DMS53 (cell line): ENCODE data around the gene KDM5C.
A peak's percentile ranks its signal among the peaks of the same experiment; 100 is the strongest.

Source experiments
- DNase-seq: peaks from one replicate; lab custom pipeline; 2025; lab: John Stamatoyannopoulos, UW

Gene KDM5C

GRCh38 chrX:53224860-53225797, at the start of gene KDM5C:
Gene KDM5C, minus strand, starts transcription at chrX:53225207. Its CDS starts 318 bp downstream, at chrX:53224889.
- DNase-seq: peak; percentile 97

- DNase-seq: no peak
Measured at GRCh38 chrX:53272808-53273337, 47.9 kb upstream of the KDM5C start.

GRCh38 chrX:53269536-53270107, 44.6 kb upstream of the KDM5C start:
- no peak for DNase-seq

- DNase-seq: no peak
Measured at GRCh38 chrX:53268173-53268572, 43.2 kb upstream of the KDM5C start.

- no peak for DNase-seq
Measured at GRCh38 chrX:53266914-53267313, 41.9 kb upstream of the KDM5C start.

GRCh38 chrX:53265771-53266574, 41.0 kb upstream of the KDM5C start:
- peak; percentile 36 for DNase-seq

GRCh38 chrX:53263597-53264094, 38.6 kb upstream of the KDM5C start:
- peak; percentile 59 for DNase-seq

- DNase-seq: peak; percentile 83
Measured at GRCh38 chrX:53262918-53263394, 37.9 kb upstream of the KDM5C start.

GRCh38 chrX:53262189-53262917, 37.3 kb upstream of the KDM5C start:
- DNase-seq: peak; percentile 46

GRCh38 chrX:53261355-53261972, 36.5 kb upstream of the KDM5C start:
- no peak for DNase-seq

GRCh38 chrX:53260836-53261235, 35.8 kb upstream of the KDM5C start:
- DNase-seq: no peak

- DNase-seq: no peak
Measured at GRCh38 chrX:53257670-53258423, 32.8 kb upstream of the KDM5C start.

- DNase-seq: no peak
Measured at GRCh38 chrX:53257166-53257565, 32.2 kb upstream of the KDM5C start.

- DNase-seq: no peak
Measured at GRCh38 chrX:53256446-53257041, 31.5 kb upstream of the KDM5C start.

GRCh38 chrX:53255738-53256191, 30.8 kb upstream of the KDM5C start:
- no peak for DNase-seq

- no peak for DNase-seq
Measured at GRCh38 chrX:53254570-53255461, 29.8 kb upstream of the KDM5C start.

- no peak for DNase-seq
Measured at GRCh38 chrX:53253293-53254020, 28.4 kb upstream of the KDM5C start.

GRCh38 chrX:53251307-53251706, 26.3 kb upstream of the KDM5C start:
- DNase-seq: no peak
